Hepatocyte (in vitro differentiated cells): ENCODE measurements around the gene ACADL.

Experiments used
- CTCF ChIP-seq: fragments of 200-600 bp; sonication (generic); IDR thresholded peaks from 2 replicates; pipeline ENCODE4 v1.5.1; 2016; ENCODE audit warnings: antibody characterized with exemption, mild to moderate bottlenecking; ENCODE audit not compliant: poor library complexity
- EZH2phosphoT487 ChIP-seq: fragments of 200-600 bp; sonication (generic); IDR thresholded peaks from one replicate; pipeline ENCODE4 v1.6.1; 2018; ENCODE audit warnings: antibody characterized with exemption, mild to moderate bottlenecking, low read depth, moderate library complexity; ENCODE audit not compliant: unreplicated experiment, severe bottlenecking

- TF ChIP-seq EZH2phosphoT487 (no peak), CTCF (no peak)
Measured at GRCh38 chr2:210203147-210203546, 22.1 kb downstream of the ACADL start.
